Measurements from ENCODE around the gene SSRP1.

DNA sequence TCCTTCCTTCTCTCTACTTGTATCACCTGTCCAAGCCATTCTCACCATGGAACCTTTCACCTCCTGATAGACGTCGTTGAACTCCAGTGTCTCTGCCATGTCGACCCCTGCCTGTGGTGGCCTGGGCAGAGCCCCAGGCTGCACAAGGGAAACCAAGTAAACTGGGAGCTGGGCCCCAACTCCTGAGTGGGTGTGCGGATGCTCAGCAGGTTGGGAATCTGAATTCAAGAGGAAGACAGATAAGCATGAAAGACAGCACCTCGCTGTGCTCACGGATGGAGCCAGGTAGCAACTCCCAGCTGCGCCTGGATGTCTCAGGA is 709 bp downstream of the SSRP1 start:
- TF ChIP-seq, protein P1, sequence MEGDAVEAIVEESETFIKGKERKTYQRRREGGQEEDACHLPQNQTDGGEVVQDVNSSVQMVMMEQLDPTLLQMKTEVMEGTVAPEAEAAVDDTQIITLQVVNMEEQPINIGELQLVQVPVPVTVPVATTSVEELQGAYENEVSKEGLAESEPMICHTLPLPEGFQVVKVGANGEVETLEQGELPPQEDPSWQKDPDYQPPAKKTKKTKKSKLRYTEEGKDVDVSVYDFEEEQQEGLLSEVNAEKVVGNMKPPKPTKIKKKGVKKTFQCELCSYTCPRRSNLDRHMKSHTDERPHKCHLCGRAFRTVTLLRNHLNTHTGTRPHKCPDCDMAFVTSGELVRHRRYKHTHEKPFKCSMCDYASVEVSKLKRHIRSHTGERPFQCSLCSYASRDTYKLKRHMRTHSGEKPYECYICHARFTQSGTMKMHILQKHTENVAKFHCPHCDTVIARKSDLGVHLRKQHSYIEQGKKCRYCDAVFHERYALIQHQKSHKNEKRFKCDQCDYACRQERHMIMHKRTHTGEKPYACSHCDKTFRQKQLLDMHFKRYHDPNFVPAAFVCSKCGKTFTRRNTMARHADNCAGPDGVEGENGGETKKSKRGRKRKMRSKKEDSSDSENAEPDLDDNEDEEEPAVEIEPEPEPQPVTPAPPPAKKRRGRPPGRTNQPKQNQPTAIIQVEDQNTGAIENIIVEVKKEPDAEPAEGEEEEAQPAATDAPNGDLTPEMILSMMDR (tag by site-specific recombination; IDR thresholded peaks at IDR 0.05), result no peak
- TF ChIP-seq ELK4 (IDR thresholded peaks at IDR 0.05; ENCODE audit: borderline replicate concordance, low read depth, low read length), result no peak
- TF ChIP-seq, protein P2, sequence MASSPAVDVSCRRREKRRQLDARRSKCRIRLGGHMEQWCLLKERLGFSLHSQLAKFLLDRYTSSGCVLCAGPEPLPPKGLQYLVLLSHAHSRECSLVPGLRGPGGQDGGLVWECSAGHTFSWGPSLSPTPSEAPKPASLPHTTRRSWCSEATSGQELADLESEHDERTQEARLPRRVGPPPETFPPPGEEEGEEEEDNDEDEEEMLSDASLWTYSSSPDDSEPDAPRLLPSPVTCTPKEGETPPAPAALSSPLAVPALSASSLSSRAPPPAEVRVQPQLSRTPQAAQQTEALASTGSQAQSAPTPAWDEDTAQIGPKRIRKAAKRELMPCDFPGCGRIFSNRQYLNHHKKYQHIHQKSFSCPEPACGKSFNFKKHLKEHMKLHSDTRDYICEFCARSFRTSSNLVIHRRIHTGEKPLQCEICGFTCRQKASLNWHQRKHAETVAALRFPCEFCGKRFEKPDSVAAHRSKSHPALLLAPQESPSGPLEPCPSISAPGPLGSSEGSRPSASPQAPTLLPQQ (tag by site-specific recombination; IDR thresholded peaks at IDR 0.05), result no peak
- TF ChIP-seq, protein P3, sequence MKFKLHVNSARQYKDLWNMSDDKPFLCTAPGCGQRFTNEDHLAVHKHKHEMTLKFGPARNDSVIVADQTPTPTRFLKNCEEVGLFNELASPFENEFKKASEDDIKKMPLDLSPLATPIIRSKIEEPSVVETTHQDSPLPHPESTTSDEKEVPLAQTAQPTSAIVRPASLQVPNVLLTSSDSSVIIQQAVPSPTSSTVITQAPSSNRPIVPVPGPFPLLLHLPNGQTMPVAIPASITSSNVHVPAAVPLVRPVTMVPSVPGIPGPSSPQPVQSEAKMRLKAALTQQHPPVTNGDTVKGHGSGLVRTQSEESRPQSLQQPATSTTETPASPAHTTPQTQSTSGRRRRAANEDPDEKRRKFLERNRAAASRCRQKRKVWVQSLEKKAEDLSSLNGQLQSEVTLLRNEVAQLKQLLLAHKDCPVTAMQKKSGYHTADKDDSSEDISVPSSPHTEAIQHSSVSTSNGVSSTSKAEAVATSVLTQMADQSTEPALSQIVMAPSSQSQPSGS (tag by site-specific recombination; IDR thresholded peaks at IDR 0.05; ENCODE audit: low read depth), result no peak
- no peak for TF ChIP-seq ZEB2 (tag by site-specific recombination; IDR thresholded peaks at IDR 0.05)
- no peak for TF ChIP-seq FEZF1 (tag by site-specific recombination; IDR thresholded peaks at IDR 0.05)
- no peak for TF ChIP-seq GLI4 (tag by site-specific recombination; IDR thresholded peaks at IDR 0.05)
- TF ChIP-seq ZNF280C (tag by site-specific recombination; IDR thresholded peaks at IDR 0.05), result no peak
- TF ChIP-seq REST (tag by site-specific recombination; IDR thresholded peaks at IDR 0.05), result no peak

Data from HEK293 (cell line).